ENCODE data around the gene TECTA.

TECTA gene

DNA sequence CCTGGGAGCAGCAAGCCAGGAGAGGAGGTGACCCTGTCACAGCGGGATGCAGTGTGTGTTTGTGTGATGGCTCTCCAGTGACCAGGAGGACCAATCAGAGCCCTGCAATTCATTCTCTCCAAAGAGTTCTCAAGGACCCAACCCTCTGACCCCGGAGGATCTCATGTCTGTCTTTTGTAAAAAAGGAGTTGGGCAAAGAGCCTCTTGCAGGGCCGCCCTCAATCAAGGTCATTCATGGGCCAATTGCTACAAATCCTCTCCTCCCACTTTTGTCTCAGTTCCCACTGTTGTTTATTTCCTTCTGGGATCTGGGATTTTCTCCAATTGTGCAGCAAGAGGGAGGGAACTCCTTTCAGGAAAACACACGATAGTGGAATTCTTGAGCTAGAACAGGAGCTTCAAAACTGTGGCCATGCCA is 4.0 kb downstream of the TECTA start:
- no peak overlapping the region for H3K27ac ChIP-seq
- TF ChIP-seq, protein P1, sequence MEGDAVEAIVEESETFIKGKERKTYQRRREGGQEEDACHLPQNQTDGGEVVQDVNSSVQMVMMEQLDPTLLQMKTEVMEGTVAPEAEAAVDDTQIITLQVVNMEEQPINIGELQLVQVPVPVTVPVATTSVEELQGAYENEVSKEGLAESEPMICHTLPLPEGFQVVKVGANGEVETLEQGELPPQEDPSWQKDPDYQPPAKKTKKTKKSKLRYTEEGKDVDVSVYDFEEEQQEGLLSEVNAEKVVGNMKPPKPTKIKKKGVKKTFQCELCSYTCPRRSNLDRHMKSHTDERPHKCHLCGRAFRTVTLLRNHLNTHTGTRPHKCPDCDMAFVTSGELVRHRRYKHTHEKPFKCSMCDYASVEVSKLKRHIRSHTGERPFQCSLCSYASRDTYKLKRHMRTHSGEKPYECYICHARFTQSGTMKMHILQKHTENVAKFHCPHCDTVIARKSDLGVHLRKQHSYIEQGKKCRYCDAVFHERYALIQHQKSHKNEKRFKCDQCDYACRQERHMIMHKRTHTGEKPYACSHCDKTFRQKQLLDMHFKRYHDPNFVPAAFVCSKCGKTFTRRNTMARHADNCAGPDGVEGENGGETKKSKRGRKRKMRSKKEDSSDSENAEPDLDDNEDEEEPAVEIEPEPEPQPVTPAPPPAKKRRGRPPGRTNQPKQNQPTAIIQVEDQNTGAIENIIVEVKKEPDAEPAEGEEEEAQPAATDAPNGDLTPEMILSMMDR (IDR thresholded peaks at IDR 0.05) = no peak
- intact Hi-C loops (cut with DNase I; ENCODE audit: low total_unique reads) = no loop called here

DNA sequence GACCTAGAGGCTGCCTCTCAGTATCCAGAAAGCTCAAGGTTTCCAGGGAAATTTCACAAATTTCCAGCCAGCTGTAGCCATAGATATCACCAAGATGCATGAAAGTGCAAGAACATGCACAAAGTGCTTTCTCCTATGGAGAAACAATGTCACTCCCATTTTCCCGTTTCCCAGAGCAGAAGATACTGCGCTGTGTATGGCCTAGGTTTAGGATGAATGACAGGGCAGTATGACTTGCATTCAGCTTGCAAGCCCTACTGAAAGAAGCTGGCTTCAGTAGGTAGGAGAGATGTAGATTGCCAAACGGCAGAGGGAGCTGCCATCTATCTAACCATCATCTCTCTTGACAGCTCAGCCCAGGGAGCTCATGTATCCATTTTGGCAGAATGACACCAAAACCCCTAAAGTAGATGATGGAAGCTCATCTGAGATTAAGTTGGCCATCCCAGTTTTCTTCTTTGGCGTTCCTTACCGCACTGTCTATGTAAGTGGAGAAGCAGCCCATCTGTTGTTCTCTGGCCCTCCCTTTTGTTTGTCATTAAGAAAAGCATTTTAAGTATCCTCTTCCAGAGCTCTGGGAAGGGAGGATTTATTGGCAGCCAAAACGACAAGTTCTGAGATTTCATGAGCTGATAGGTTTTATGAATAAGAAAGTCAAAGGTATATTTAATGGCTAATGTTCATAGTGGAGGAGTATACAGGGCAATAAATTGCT is 4.6 kb downstream of the TECTA start:
- intact Hi-C loops (cut with DNase I; ENCODE audit: low total_unique reads) = no loop called here
- no peaks in the 10 kb centered on the region for H3K27me3 ChIP-seq
- no peaks in the 10 kb centered on the region for H3K9me3 ChIP-seq
- no peak for DNase-seq
- no peak overlapping the region for H3K4me3 ChIP-seq
- no peaks in the 10 kb centered on the region for H3K36me3 ChIP-seq
- no peaks in the 10 kb centered on the region for H3K4me1 ChIP-seq
- TF ChIP-seq, protein P1 (IDR thresholded peaks at IDR 0.05) = no peak
- no peak overlapping the region for H3K27ac ChIP-seq

More for the DNA sequence above, 4.0 kb downstream of the TECTA start:
- DNase-seq = peak; percentile 59 to 66
- Histone ChIP-seq H3K36me3 (no peaks in the 10 kb centered on the region), H3K4me1 (peaks cover 0 to under 1% (median 0%) of the 10 kb centered on the region in 4 donors), H3K27me3 (no peaks in the 10 kb centered on the region), H3K4me3 (no peak overlapping the region), H3K9me3 (no peaks in the 10 kb centered on the region)

DNA sequence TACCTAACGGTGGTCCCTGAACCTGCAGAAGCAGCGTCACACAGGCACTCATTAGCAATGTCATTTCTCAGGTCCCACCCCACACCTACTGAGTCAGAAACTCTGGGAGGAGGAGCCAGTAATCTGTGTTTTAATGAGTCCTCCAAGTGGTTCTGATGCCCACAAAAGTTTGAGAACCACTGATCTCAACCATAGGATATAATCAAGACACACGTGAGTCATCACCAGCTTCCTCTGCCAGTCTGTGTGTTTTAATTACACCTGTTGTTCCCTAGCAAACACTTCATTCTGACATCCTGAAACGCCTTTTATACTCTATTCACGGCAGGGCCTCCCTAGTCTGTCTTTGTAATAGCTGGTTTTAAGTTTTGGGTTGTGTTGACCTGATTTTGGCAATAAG is 5.8 kb downstream of the TECTA start:
- Histone ChIP-seq H3K4me1 (no peaks in the 10 kb centered on the region), H3K27ac (no peak overlapping the region), H3K27me3 (no peaks in the 10 kb centered on the region), H3K36me3 (no peaks in the 10 kb centered on the region), H3K4me3 (no peak overlapping the region), H3K9me3 (no peaks in the 10 kb centered on the region)
- DNase-seq = no peak
- TF ChIP-seq, protein P1 (IDR thresholded peaks at IDR 0.05) = no peak
- intact Hi-C loops (cut with DNase I; ENCODE audit: low total_unique reads) = no loop called here

DNA sequence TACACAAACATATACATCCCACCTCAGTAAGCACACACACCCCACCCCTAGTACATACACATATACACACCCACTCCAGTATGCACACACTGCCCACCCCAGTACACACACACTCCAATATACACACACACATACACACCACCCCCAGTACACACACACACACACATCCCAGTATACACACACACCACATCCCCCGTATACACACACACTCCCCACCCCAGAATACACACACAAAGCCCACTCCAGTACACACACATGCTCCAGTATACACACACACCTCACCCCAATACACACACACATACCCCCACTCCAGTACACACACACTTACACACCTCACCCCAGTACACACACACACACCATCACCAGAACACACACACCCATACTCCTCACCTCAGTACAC is 7.4 kb downstream of the TECTA start:
- intact Hi-C loops (cut with DNase I; ENCODE audit: low total_unique reads) = no loop called here
- no peaks in the 10 kb centered on the region for H3K36me3 ChIP-seq
- H3K27me3 ChIP-seq = no peaks in the 10 kb centered on the region
- H3K4me3 ChIP-seq = no peak overlapping the region
- no peaks in the 10 kb centered on the region for H3K9me3 ChIP-seq
- H3K27ac ChIP-seq = no peak overlapping the region
- DNase-seq = no peak
- TF ChIP-seq, protein P1 (IDR thresholded peaks at IDR 0.05) = no peak
- H3K4me1 ChIP-seq = no peaks in the 10 kb centered on the region

DNA sequence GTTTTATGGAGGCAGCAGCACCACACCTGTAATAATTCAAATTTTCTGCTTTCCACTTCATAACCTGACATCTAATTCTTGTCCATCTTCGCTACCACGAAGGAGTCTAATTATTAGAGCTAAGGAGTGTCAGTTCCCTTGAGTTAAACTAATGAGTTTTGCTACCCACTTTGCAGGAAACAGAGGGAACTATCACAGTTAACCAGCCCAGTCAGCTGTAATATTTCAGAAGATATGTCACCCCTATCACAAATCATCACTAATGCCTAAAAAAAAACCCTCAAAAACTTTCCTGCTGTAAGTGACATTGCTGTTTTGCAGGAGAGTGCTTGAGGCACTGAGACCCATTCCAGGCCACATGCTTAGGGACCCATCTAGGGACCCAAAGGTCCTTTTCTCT is 8.4 kb downstream of the TECTA start:
- Histone ChIP-seq H3K36me3 (no peaks in the 10 kb centered on the region), H3K27me3 (no peaks in the 10 kb centered on the region), H3K4me3 (no peak overlapping the region), H3K27ac (no peak overlapping the region), H3K9me3 (no peaks in the 10 kb centered on the region), H3K4me1 (no peaks in the 10 kb centered on the region)
- intact Hi-C loops (cut with DNase I; ENCODE audit: low total_unique reads) = no loop called here
- DNase-seq = no peak
- TF ChIP-seq, protein P1 (IDR thresholded peaks at IDR 0.05) = no peak

All from tibial artery (tissue), 4 donors.